K562 (cell line): ENCODE data around the gene CAPN10. TPM values are rescaled to one million over a fixed set of nuclear protein-coding genes. Genes with fewer than 3 reads are reported as not detected.

Experiments
- ATAC-seq: fragments of 200-7000 bp; cut with Tn5 transposase; 3 replicates; pipeline ENCODE4 v1.9.1; 2020; ENCODE audit warnings: moderate library complexity
- BruUV-seq: library from RNA; stranded (reverse); fragments of 400-500 nt; replicated peaks from 2 replicates; lab custom pipeline; 2021; lab: Mats Ljungman, UMichigan
- CTCF ChIA-PET: fragments of 300-600 bp; formaldehyde crosslinking; extraction: SDS; loops from one replicate; lab custom pipeline; 2021; ENCODE audit warnings: low intra/inter-chr PET ratio; lab: Yijun Ruan, JAX
- POLR2A ChIA-PET: fragments of 300-600, 350-650 bp; sonication (Branson Sonifier 250); formaldehyde crosslinking; extraction: SDS; loops from one replicate; lab custom pipeline; 2021; ENCODE audit warnings: antibody characterized with exemption, inconsistent platforms; lab: Yijun Ruan, JAX
- DNase-seq, 4 experiments: peaks; one replicate each; pipeline versions ENCODE4 v3.0.0 to v3.0.0-alpha.2; 2011 to 2018; ENCODE audit warnings: low spot score in 3 of 4, mixed read lengths in 3 of 4; ENCODE audit errors: extremely low read depth in 1 of 4
- FAIRE-seq: peaks from 2 replicates; lab custom pipeline; 2011; peaks lifted over from hg19 to GRCh38; lab: Jason Lieb, UNC
- H2AFZ ChIP-seq: 2 replicates; pipeline ENCODE4 v1.6.0; 2011; ENCODE audit warnings: low read depth, low read length, control low read depth, inconsistent platforms
- H3K27ac ChIP-seq: fragments of 200-600 bp; 3 replicates; pipeline ENCODE4 v1.8.0; 2011; ENCODE audit warnings: low read depth, mild to moderate bottlenecking, control low read depth, inconsistent platforms, low read length, moderate library complexity, mixed read lengths; ENCODE audit errors: extremely low read depth
- H3K27me3 ChIP-seq, 2 experiments: fragments of 300-600 bp in 1 of 2; 2 replicates in 1 of 2; 3 replicates in 1 of 2; pipeline versions ENCODE4 v1.6.0 to v1.8.0; 2011; ENCODE audit warnings: inconsistent platforms in 2 of 2, low read length in 2 of 2, mild to moderate bottlenecking in 1 of 2, mixed read lengths in 1 of 2, moderate library complexity in 1 of 2; ENCODE audit not compliant: control insufficient read depth in 2 of 2, insufficient read depth in 2 of 2
- H3K36me3 ChIP-seq: fragments of 300-600 bp; 3 replicates; pipeline ENCODE4 v1.8.0; 2011; ENCODE audit warnings: mild to moderate bottlenecking, low read length, inconsistent platforms; ENCODE audit not compliant: control insufficient read depth, insufficient read depth
- H3K4me1 ChIP-seq, 2 experiments: fragments of 200-600 bp in 1 of 2; replicated peaks in 1 of 2; 2 replicates in 1 of 2; 3 replicates in 1 of 2; pipeline versions ENCODE4 v1.5.1 to v1.8.0; 2011; ENCODE audit warnings: inconsistent platforms in 2 of 2, low read length in 2 of 2, mild to moderate bottlenecking in 1 of 2, mixed read lengths in 1 of 2, moderate library complexity in 1 of 2; ENCODE audit not compliant: control insufficient read depth in 2 of 2, insufficient read depth in 2 of 2
- H3K4me2 ChIP-seq: 2 replicates; pipeline ENCODE4 v1.6.1; 2011; ENCODE audit warnings: low read length, control low read depth, inconsistent platforms, mixed read lengths; ENCODE audit not compliant: insufficient read depth
- H3K4me3 ChIP-seq: fragments of 200-600 bp; sonication (generic), shearing (Covaris generic); 2 replicates; pipeline ENCODE4 v1.5.1; 2016; ENCODE audit warnings: control low read depth, inconsistent platforms
- H3K79me2 ChIP-seq: fragments of 200-600 bp; 3 replicates; pipeline ENCODE4 v1.8.0; 2011; ENCODE audit warnings: low read length, inconsistent platforms; ENCODE audit not compliant: control insufficient read depth, insufficient read depth
- H3K9ac ChIP-seq, 2 experiments: 2 replicates each; pipeline versions ENCODE4 v1.6.0 to v1.6.1; 2011; ENCODE audit warnings: low read depth in 2 of 2, low read length in 2 of 2, control low read depth in 1 of 2, inconsistent platforms in 1 of 2, mild to moderate bottlenecking in 1 of 2, mixed read lengths in 1 of 2; ENCODE audit not compliant: insufficient read depth in 1 of 2
- H3K9me1 ChIP-seq: one replicate; pipeline ENCODE4 v1.6.0; 2011; ENCODE audit warnings: inconsistent platforms, mild to moderate bottlenecking, low read length, moderate library complexity; ENCODE audit not compliant: control insufficient read depth, insufficient read depth
- H3K9me3 ChIP-seq: replicated peaks from 2 replicates; pipeline ENCODE4 v1.5.1; 2011; ENCODE audit warnings: low read depth, low read length, inconsistent platforms; ENCODE audit not compliant: control insufficient read depth, insufficient read depth
- H4K20me1 ChIP-seq: replicated peaks from 2 replicates; pipeline ENCODE4 v1.6.1; 2011; ENCODE audit warnings: low read length, inconsistent platforms, mixed read lengths; ENCODE audit not compliant: control insufficient read depth, insufficient read depth
- ARID2 ChIP-seq: fragments of 450-650 bp; IDR thresholded peaks from 2 replicates; pipeline ENCODE4 v1.6.1; 2017; ENCODE audit warnings: antibody characterized with exemption, mild to moderate bottlenecking
- KAT7 ChIP-seq: sonication (generic); formaldehyde crosslinking; IDR thresholded peaks from 2 replicates; pipeline ENCODE4 v1.8.0; 2022; ENCODE audit warnings: missing genetic modification reagents, mild to moderate bottlenecking, borderline replicate concordance
- MAFG ChIP-seq: fragments of 450-650 bp; conservative IDR thresholded peaks from 2 replicates; pipeline ENCODE4 v1.6.1; 2016; ENCODE audit warnings: missing genetic modification characterization, missing compliant biosample characterization
- MEF2A ChIP-seq: IDR thresholded peaks from 2 replicates; pipeline ENCODE4 v1.6.1; 2011; ENCODE audit warnings: low read depth, mild to moderate bottlenecking, low read length, moderate library complexity; ENCODE audit not compliant: control insufficient read depth
- SMAD2 ChIP-seq: fragments of 150-350 bp; IDR thresholded peaks from 2 replicates; pipeline ENCODE4 v1.6.1; 2014; ENCODE audit warnings: low read depth, mild to moderate bottlenecking, low read length
- SREBF1 ChIP-seq: fragments of 150-350 bp; IDR thresholded peaks from 2 replicates; pipeline ENCODE4 v1.6.1; 2014; ENCODE audit warnings: antibody characterized with exemption, low read depth, low read length, borderline replicate concordance
- TCF3 ChIP-seq: sonication (generic); formaldehyde crosslinking; IDR thresholded peaks from 2 replicates; pipeline ENCODE4 v1.4.0; 2020; ENCODE audit warnings: mild to moderate bottlenecking, missing genetic modification reagents
- THRAP3 ChIP-seq: fragments of 450-650 bp; IDR thresholded peaks from 2 replicates; pipeline ENCODE4 v1.6.1; 2016; ENCODE audit warnings: mild to moderate bottlenecking, inconsistent platforms, borderline replicate concordance
- TOE1 ChIP-seq, 2 experiments: fragments of 450-650 bp in 1 of 2; sonication (generic) in 1 of 2; formaldehyde crosslinking in 1 of 2; IDR thresholded peaks; 2 replicates each; pipeline versions ENCODE4 v1.7.1 to v1.8.0; 2016 to 2022; ENCODE audit warnings: borderline replicate concordance in 2 of 2, mild to moderate bottlenecking in 2 of 2, antibody characterized with exemption in 1 of 2, inconsistent platforms in 1 of 2, low read depth in 1 of 2, missing genetic modification reagents in 1 of 2, moderate library complexity in 1 of 2
- ZNF224 ChIP-seq: sonication (generic); formaldehyde crosslinking; IDR thresholded peaks from 2 replicates; pipeline ENCODE4 v1.8.0; 2022; ENCODE audit warnings: mild to moderate bottlenecking, missing genetic modification reagents
- ZNF23 ChIP-seq: fragments of 250-450 bp; sonication (Bioruptor Pico); IDR thresholded peaks from 2 replicates; pipeline ENCODE4 v1.4.0; 2020; ENCODE audit warnings: mild to moderate bottlenecking
- ZNF785 ChIP-seq: fragments of 250-450 bp; sonication (Bioruptor Pico); IDR thresholded peaks from 2 replicates; pipeline ENCODE4 v1.4.0; 2020; ENCODE audit warnings: mild to moderate bottlenecking
- WGBS: fragments of 100-300 bp; shearing (Covaris generic); methylation state at CpG from one replicate; pipeline ENCODE4 v1.1.6; 2016; ENCODE audit warnings: low coverage, mixed read lengths; ENCODE audit not compliant: insufficient coverage; ENCODE audit errors: missing lambda C conversion rate; 5-methylcytosine and 5-hydroxymethylcytosine counted together
- in situ Hi-C: fragments of 300-500 bp; cut with MboI; formaldehyde crosslinking; loops from 4 replicates; pipeline ENCODE4 v1.15.0; 2018; ENCODE audit warnings: inconsistent platforms, mixed read lengths
- intact Hi-C: fragments of 100-400 bp; cut with micrococcal nuclease; formaldehyde crosslinking; loops from 2 replicates; pipeline ENCODE4 v1.14.2; 2022
- polyA plus RNA-seq, 8 experiments: library from polyadenylated mRNA; depleted of rRNA in 4 of 8; stranded (reverse) in 5 of 8; unstranded in 3 of 8; fragments of >200 nt; fragmentation: Nextera tagmentation in 2 of 8; fragmentation: Illumina TruSeq in 1 of 8; extraction: Ambion mirVana in 2 of 8; extraction: Trizol in 1 of 8; gene quantifications; 2 replicates each; pipeline versions ENCODE4 v1.2.1 to v1.2.3, GENCODE V29; 2011 to 2014; ENCODE audit warnings: inconsistent platforms in 1 of 8, missing spikeins in 1 of 8
- total RNA-seq, 7 experiments: library from RNA; depleted of rRNA in 6 of 7; stranded (reverse); fragments of >200 nt in 6 of 7; fragmentation: Illumina TruSeq in 2 of 7; extraction: Trizol in 2 of 7; gene quantifications; 2 replicates each; pipeline versions ENCODE4 v1.2.1 to v1.2.3, GENCODE V29; 2011 to 2021; ENCODE audit warnings: low replicate concordance in 1 of 7
- TF ChIP-seq, protein P1 (sequence below): sonication (generic); formaldehyde crosslinking; IDR thresholded peaks from 2 replicates; pipeline ENCODE4 v1.8.0; 2022; ENCODE audit warnings: missing genetic modification reagents, mild to moderate bottlenecking, moderate library complexity, borderline replicate concordance
- TF ChIP-seq, protein P2 (sequence below): fragments of 250-450 bp; sonication (Bioruptor Pico); IDR thresholded peaks from 2 replicates; pipeline ENCODE4 v1.8.0; 2021; ENCODE audit warnings: borderline replicate concordance, mild to moderate bottlenecking, moderate library complexity; ENCODE audit not compliant: poor library complexity, severe bottlenecking

Gene CAPN10
- total and polyA plus RNA-seq, 9 of the 15 experiments (the other 6 are each of a cell fraction or from before 2014, with no cell fraction given), result 0.08 to 26.1 (median 8.4) TPM

DNA sequence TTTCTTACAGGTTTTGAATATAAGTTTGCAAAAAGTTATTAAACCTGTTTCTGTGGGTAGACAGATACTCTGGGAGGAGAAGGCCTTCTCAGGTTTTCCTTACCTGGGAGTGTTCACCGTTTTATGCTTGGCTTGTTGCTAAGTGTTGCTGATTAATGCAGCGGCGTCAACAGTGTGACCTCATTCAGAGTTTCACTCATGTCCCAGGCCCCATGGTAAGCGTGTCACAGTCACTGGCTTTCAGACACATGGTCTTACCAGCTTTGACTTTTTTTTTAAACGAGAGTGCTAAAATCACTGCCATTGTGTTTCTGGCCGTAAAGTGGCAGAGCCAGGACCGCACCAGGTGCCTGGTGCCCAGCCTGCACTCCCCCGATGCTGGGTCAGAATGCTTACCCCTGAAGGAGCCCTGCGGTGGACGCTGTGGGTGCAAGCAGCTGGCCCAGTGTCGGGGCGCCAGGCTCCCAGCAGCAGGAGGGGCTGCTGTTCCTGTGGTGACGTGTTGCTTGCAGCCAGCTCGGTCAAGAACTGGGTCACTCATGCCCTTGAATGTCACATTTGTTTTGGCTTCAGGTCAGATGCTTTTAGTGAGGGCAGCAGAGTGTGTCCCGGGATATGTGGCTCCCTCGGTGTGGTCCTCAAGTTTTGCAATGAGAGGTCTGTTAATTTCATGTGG lies 3.5 kb downstream of the CAPN10 start:
- Histone ChIP-seq H3K4me1 (peaks cover 6 to 48% of the 10 kb centered on the region in 2 experiments), H3K9me1 (no peaks in the 10 kb centered on the region), H2AFZ (no peak overlapping the region), H3K9me3 (no peaks in the 10 kb centered on the region), H3K4me3 (no peak overlapping the region), H3K4me2 (no peak overlapping the region), H4K20me1 (no peaks in the 10 kb centered on the region; the same call in 1 of the 2 replicates), H3K79me2 (peaks cover 33% of the 10 kb centered on the region), H3K9ac (no peak overlapping the region), H3K27me3 (no peaks in the 10 kb centered on the region), H3K36me3 (peaks cover 26% of the 10 kb centered on the region; the same call in 2 of the 3 replicates), H3K27ac (no peak overlapping the region)
- no peak for FAIRE-seq
- no peak for DNase-seq
- in situ Hi-C loops, result no loop called here
- CTCF ChIA-PET, result no interaction called here
- intact Hi-C loops, result no loop called here
- TF ChIP-seq ZNF785 (CRISPR knock-in tag), result no peak
- no peak for TF ChIP-seq ARID2
- no peak for TF ChIP-seq SREBF1
- TF ChIP-seq MEF2A, result no peak
- no peak for TF ChIP-seq KAT7 (CRISPR knock-in tag)
- TF ChIP-seq ZNF23 (CRISPR knock-in tag), result no peak
- TF ChIP-seq MAFG (tag), result no peak
- no peak for TF ChIP-seq TCF3 (CRISPR knock-in tag)
- TF ChIP-seq ZNF224 (CRISPR knock-in tag), result no peak
- TF ChIP-seq, protein P1, sequence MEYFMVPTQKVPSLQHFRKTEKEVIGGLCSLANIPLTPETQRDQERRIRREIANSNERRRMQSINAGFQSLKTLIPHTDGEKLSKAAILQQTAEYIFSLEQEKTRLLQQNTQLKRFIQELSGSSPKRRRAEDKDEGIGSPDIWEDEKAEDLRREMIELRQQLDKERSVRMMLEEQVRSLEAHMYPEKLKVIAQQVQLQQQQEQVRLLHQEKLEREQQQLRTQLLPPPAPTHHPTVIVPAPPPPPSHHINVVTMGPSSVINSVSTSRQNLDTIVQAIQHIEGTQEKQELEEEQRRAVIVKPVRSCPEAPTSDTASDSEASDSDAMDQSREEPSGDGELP (CRISPR knock-in tag), result no peak
- TF ChIP-seq SMAD2, result no peak
- no peak for TF ChIP-seq THRAP3
- TF ChIP-seq TOE1 (IDR thresholded peaks at IDR 0.05; ENCODE audit: borderline replicate concordance), result no peak
- no peak for TF ChIP-seq TOE1 (CRISPR knock-in tag; IDR thresholded peaks at IDR 0.05; ENCODE audit: borderline replicate concordance, low read depth)
- TF ChIP-seq, protein P2, sequence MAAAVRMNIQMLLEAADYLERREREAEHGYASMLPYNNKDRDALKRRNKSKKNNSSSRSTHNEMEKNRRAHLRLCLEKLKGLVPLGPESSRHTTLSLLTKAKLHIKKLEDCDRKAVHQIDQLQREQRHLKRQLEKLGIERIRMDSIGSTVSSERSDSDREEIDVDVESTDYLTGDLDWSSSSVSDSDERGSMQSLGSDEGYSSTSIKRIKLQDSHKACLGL (CRISPR knock-in tag), result no peak
- POLR2A ChIA-PET, result no interaction called here
- no TSS peak for BruUV-seq
- no peak for ATAC-seq
- 84% methylated on average over 10 of the region's 16 CpGs for WGBS
